Measurements from ENCODE around the gene HENMT1.
A peak's percentile ranks its signal among the peaks of the same experiment; 100 is the strongest.
"Not testable (repeated sequence)": the region's sequence is repeated elsewhere in the genome, so short reads cannot be mapped to it uniquely, and the experiment has no call there.

The HENMT1 gene

DNA sequence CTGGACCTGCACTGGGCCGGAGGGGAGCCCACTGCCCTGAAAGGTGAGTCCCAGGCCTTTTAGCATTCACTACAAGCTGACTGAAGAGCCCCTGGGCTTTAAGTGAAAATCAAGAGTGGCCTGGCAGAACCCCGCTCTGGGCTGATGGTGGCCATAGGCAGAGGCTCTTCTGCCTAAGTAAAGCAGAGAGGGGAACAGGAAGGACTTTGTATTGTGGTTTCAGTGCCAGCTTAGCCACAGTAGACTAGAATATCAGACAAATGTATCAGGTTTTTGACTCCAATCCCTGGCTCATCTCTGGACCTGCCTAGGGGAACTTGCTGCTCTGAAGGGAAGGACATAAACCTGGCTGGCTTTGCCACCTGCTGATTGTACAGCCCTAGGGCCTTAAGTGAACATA is 10.2 kb upstream of the HENMT1 start:
- no peak for DNase-seq (ENCODE audit: low read depth)

DNA sequence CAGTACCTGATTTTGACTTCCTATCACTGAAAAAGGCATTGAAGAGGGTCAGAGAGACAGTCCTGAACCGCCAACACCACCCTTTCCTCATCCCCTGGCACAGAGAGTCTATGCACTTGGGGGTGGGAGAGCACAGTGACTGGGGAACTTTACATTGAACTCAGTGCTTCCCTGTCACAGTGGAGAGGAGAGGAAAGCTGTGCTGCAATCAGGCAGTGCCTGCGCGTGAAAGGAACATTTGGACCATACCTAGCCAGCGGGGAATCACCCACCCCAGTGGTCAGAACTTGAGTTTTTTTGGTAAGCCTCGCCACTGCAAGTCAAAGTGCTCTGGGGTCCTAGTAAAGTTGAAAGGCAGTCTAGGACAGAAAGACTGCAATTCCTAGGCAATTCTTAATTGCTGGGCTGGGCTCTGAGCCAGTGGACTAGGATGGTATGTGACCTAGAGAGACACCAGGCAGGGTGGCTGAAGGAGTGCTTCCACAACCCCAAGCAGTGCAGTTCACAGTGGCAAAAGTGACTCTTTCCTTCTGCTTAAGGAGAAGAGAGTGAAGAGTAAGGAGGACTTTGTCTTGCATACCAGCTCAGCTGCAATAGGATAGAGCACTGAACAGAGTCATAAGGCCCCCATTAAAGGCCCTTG is 9.4 kb upstream of the HENMT1 start:
- DNase-seq (ENCODE audit: low read depth): no peak

DNA sequence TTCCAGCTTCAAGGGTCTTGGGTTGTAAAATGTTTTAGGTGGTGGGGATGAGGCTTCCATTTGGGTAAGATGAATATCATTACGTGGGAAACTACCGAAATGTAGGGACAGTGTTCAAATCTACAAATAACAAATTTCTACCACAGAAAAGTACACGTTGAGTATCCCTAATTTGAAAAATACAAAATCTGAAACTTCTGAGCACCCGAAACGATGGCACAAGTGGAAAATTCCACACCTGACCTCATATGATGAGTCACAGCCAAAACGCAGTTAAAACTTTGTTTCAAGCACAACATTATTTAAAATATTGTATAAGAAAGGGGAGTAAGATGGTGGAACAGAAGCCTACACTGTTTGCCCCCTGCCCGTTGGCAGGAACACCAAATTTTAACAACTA is 8.8 kb upstream of the HENMT1 start:
- no peak for DNase-seq (ENCODE audit: low read depth)

DNA sequence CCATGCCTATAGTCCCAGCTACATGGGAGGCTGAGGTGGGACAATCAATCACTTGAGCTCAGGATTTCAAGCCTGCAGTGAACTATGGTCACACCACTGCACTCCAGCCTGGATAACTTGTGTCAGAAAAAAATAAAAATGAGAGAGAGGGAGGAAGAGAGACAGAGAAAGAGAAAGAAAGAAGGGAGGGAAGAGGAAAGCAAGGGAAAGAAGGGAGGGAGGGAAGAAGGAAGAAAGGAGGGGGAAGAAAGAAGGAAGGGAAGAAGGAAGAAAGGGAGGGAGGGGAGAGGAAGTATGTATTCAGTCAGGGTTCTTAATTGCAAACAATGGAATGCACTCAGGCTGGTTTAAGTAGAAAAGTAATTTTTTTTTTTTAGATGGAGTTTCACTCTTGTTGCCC is 7.9 kb upstream of the HENMT1 start:
- DNase-seq (ENCODE audit: low read depth): no peak

DNA sequence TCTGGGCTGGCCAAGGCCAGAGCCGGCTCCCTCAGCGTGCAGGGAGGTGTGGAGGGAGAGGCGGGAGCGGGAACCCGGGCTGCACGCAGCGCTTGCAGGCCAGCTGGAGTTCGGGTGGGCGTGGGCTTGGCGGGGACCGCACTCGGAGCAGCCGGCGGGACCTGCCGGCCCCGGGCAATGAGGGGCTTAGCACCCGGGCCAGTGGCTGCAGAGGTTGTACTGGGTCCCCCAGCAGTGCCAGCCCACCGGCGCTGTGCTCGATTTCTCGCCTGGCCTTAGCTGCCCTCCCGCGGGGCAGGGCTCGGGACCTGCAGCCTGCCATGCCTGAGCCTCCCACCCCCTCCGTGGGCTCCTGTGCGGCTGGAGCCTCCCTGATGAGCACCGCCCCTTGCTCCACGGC is 6.5 kb upstream of the HENMT1 start:
- not testable (repeated sequence) for DNase-seq (ENCODE audit: low read depth)

DNA sequence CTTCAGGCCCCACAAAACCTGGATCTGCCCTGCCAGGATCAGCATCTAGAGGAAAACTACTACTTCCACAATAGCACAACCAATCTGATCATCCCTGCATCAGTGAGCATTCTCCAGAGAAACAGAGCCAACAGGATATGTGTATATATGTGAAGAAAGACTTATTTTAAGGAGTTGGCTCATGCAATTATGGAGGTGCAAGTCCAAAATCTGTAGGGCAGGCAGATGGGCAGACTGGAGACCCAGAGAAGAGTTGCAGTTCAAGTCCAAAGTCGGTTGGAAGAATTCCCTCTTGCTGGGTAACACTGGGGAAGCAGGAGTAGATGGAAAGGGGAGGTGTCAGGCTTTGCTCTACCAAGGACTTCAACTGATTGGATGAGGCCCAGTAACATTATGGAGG is 4.9 kb upstream of the HENMT1 start:
- DNase-seq (ENCODE audit: low read depth): no peak

DNA sequence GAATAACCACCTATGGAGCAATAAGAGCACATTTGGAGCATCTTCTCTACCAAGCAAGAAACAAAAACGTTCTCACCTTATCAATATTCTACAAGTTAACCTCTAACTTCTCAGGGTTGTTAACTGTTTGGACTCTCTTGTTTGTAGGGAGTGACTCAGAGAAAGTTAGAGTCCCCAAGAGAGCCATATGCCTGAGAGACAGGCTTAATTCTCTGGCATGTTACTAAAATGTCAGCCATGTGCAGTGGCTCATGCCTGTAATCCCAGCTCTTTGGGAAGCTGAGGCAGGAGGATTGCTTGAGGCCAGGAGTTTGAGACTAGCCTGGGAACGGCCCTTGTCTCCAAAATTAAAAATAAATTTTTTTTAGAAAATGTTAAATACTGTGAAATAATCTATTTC is 4.2 kb upstream of the HENMT1 start:
- no peak for DNase-seq (ENCODE audit: low read depth)

DNA sequence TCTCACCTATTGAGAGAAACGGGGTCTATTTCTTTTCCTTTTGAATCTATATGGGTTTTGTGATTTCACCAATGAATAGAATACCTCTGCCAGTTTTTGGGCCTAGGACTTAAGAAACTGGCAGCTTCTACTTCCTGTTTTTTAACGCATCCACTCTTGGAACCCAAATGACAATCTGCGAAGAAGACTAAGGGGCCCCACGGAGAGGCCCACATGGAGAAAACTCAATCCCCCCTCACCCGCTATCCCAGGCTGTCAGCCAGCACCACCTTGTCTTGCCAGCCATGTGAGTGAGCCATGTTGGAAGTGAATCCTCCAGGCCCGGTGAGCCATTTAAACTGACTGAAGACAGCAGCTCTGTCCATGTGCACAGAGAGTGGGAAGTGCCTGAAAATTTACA is 3.6 kb upstream of the HENMT1 start:
- DNase-seq (ENCODE audit: low read depth): no peak

DNA sequence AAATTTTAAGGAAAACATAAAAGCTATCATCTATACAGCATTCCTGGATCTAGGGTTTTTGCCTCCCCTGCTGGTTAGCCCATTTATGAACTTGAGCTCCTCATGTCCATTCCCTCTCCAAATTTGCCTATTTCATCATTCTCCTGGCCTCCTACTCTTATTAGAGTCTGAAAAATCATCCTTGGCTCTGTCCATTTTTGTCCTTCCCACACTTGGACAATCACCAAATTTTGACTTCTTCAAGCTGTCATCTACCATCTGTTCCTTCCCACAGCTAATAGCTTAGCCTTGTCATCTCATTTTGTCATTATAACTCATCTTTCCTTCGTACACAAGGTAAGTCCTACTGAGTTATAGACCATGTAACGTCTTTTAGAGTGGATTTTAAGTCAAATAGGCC is 2.2 kb upstream of the HENMT1 start:
- no peak for DNase-seq (ENCODE audit: low read depth)

DNA sequence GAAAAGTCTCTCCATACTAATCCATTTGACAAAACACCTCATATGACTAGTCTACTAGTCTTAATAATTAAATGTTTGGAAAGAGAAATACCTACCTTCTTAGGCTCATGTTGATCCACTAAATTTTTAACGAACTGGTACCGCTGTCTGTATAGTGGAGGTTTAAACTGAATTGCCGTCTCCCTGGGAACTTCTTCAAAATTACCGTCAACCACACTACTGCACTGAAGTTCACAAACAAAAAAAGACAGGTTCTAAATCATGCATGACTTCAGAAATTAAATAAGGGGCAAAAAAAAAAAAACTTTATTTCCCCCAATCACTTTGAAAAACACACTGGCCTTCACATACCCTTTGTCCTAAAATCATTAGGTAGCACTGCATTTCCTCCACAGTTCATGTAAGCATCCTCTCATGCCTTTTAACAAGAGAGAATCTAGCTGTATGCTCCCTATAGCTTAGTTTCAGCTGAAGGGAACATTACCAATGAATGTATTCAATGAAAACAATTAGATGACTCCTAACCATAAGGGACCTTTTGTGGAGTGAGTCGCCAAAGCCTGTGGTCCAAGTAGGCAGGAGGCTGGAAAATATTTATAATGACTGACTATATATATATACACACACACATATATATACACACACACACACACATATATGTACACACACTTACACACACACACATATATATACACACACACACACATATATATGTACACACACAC is 3.4 kb downstream of the HENMT1 start:
- no peak for DNase-seq (ENCODE audit: low read depth)

DNA sequence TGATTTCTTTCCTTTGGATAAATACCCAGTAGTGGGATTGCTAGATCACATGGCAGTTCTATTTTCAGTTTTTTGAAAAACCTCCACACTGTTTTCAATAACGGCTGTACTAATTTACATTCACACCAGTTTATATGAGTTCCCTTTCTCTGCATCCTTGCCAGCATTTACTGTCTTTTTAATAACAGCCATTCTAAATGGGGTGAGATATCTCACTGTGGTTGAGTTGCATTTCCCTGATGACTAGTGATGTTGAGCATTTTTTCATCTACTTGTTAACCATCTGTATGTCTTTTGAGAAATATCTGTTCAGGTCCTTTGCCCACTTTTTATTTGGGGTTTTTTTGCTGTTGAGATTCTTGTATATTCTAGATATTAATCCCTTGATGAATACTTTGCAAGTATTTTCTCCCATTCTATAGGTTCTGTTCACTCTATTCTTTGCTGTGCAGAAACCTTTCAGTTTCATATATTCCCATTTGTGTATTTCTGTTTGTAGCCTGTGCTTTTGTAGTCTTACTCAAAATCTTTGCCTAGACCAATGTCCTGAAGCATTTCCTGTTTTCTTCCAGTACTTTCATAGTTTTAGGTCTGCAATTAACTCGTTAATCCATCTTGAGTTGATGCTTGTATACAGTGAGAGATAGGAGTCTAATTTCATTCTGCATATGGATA is 7.3 kb downstream of the HENMT1 start:
- no peak for DNase-seq (ENCODE audit: low read depth)

DNA sequence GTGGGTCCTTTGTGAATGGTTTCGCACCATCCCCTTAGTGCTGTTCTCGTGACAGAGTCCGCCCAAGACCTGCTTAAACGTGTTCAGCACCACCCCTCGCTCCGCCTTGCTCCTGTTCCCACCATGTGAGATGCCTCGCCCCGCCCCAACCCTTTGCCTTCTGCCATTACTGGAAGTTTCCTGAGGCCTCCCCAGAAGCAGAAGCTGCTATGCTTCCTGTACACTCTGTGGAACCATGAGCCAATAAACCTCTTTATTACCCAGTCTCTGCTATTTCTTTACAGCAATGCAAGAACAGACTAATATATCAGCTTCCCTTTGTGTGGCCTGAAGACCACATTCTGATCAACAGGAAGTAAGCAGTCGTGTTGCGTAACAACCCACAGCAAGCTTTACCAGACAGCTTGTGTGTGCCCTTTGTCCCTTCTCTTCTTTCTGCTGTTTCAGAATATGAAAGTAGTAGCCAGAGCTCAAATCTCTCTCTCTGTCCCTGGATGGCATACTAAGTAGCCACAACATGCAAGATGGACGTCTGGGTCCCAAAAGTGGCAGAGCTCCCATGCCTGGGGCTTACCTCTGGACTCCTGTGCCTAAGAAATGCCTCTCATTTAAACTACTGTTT is 14.1 kb downstream of the HENMT1 start:
- no peak for DNase-seq (ENCODE audit: low read depth)

DNA sequence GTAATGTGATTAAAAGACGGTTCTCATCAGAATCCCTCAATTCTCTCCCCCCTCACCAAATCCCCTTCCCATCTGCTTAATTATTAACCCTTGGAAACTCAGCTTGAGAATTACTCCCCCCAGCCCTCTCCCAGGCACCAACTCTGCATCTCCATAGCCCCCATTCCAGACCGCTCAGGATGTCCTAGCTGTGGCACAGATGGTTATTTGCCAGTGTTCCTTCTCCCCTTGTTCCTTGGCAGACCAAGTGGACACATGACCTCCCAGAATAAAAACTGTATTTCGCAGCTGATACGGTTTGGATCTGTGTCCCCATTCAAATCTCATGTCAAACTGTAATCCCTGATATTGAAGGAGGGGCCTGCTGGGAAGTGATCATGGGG is 14.6 kb downstream of the HENMT1 start:
- no peak for DNase-seq (ENCODE audit: low read depth)

DNA sequence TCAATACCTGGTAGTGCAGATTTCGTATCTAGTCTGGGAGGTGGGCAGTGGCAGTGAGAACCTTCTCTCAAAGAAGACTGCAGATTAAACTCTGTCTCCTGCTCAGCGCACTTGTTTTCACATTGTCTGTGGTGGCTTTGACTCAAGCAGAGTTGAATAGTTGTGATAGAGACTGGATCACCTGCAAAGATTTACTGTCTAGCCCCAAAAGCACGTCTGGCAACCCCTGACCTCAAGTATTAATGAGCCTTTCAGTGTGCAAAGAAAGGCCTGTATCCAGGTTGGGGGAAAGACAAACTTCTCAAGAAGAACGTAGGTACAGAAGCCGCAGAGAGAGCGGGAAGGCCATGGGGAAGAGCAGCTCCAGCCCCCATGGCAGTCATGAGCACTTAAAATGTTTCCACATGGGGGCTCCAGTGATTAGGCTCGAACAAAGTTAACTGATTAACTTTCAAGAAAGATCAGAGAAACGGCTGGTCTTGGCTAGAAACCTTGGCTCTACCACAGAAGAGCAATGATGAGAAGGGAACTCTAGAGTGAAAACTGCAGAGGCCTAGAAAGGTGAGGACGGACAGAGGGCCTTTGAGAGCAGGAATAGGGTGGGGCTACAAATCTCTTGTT is 15.2 kb downstream of the HENMT1 start:
- no peak for DNase-seq (ENCODE audit: low read depth)

DNA sequence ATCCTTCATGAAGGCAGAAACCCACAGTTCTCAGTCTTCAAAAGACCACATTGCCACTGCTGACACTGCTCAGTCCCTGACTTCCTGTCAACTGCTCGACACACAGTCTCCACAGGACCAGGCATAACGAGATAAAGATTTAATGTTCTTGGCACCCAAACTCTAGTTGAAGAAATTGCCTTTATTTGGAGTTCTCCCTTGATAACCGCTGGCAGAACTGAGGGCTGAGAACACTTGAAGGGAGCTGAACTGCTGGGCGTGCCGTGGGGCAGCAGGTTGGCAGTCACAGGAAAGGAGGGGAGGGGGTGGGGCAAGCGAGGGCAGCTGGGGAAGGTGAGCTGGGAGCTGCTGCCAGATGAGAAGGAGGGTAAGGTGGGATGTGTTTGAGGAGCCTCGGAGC is 15.9 kb downstream of the HENMT1 start:
- no peak for DNase-seq (ENCODE audit: low read depth)

DNA sequence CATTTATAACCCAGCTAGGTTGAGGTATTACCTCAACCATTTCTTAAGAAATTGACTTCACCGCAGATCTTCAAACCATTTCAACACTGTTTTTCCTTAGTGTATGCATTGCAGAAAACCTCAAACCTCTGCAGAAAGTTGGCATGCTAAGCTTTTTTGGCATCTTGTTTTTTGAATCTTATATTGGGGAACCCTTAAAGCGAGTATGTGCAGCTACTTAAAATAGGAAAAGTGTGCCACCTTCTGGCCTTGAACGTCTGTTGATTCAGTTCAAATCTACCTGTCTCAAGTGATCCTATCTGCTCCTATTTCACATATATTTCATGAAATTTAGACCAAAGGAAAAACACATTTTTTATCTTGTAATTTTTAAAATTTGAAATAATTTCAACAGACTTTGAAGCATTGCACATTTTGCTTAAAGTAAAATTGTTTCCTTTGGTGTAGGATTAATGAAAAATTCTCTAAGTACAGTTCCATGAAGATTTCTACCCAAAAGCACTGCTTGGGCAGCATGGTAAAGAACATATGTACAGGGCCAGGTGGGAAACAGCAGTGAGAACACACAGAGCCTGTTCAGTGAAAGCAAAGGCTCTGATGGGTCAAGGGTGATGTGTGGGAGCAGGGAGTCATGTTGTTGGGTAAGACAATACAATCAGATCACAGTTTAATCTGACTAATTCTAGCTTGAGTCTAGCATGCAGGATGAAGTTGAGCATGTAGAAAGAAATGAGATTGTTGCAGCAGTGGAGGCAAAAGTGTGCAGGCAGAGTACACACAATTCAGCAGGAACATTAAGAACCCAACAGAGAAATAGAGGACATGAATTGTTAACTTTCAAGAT is 17.2 kb downstream of the HENMT1 start:
- peak; percentile 42 for DNase-seq (ENCODE audit: low read depth)

DNA sequence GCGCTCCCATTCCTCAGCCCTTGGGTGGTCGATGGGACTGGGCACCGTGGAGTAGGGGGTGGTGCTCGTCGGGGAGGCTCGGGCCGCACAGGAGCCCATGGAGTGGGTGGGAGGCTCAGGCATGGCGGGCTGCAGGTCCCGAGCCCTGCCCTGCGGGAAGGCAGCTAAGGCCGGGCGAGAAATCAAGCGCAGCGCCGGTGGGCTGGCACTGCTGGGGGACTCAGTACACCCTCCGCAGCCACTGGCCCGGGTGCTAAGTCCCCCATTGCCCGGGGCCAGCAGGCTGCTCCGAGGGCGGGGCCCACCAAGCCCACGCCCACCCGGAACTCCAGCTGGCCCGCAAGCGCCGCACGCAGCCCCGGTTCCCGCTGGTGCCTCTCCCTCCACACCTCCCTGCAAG is 20.0 kb downstream of the HENMT1 start:
- not testable (repeated sequence) for DNase-seq (ENCODE audit: low read depth)

DNA sequence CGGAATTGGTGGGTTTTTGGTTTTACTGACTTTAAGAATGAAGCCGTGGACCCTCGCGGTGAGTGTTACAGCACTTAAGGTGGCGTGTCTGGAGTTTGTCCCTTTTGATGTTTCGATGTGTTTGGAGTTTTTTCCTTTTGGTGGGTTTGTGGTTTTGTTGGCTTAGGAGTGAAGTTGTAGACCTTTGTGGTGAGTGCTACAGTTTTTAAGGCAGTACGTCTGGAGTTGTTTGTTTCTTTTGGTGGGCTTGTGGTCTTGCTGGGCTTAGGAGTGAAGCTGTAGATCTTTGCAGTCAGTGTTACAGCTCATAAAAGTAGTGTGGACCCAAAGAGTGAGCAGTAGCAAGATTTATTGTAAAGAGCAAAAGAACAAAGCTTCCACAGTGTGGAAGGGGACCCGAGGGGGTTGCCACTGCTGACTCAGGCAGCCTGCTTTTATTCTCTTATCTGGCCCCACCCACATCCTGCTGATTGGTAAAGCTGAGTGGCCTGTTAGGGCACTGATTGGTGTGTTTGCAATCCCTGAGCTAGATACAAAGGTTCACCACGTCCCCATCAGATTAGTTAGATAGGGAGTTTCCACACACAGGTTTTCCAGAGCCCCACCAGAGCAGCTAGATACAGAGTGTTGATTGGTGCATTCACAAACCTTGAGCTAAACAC is 20.9 kb downstream of the HENMT1 start:
- no peak for DNase-seq (ENCODE audit: low read depth)

DNA sequence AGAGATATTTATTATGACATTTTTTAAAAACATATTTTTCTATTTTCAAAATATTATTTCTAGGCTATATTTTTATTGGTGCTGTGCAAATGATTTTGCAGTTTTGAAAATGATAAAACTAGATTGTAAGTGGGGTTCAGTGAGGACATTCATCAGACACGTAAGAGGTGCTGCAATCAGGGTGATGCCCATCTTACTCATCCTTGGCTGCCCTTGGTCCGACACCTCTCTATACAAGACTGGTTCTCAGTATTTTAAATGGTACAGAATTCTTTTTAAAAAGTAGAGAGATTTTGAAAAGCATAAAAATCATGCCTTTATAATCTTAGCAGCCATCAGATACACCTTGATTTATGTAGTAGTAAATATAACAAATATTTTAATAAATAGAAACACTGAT is 24.0 kb downstream of the HENMT1 start:
- DNase-seq (ENCODE audit: low read depth): no peak

DNA sequence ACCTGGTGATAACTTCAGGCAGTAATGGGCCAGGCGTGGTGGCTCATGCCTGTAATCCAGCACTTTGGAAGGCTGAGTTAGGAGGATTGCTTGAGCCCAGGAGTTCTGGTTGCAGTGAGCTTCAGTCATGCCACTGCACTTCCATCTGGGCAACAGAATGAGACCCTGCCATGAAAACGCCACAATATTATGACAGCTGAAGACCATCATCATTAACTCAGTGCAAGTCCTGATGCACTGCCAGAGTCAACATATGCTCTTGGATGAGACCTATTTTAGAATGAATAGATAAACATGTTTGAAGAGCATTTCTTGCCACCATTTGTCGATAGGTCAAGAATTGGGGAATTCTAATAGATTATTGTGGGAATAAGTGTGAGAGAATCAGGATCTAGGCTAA is 26.4 kb downstream of the HENMT1 start:
- no peak for DNase-seq (ENCODE audit: low read depth)

DNA sequence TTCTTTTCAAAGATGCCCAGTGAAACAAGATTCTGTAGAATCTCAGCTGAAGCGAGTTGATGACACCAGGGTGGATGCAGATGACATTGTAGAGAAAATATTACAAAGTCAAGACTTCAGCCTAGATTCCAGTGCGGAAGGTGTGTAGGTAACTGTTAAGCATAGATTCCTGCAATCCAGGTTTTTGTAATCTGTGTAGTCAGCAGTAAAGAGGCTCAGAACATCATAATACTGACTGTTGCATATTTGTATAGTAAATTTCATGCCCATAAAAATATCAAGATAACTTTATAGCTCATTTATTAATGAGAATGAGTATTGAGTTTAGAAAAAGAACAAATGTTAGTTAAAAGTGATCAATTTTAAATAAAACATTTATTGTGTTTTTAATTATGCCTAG is 32.2 kb downstream of the HENMT1 start:
- DNase-seq (ENCODE audit: low read depth): no peak

Measured in HS-27A (cell line).